T-helper 1 cell treated with Interleukin-12 subunit alpha and Interleukin-12 subunit beta and Interleukin-4 antibody, amounts not matched to agents 30 ng/mL and 1 ng/mL, for 36 hours (primary cell): Measurements from ENCODE around the gene CABP1. TPM values are rescaled to one million over a fixed set of nuclear protein-coding genes. Genes with fewer than 3 reads are reported as not detected.
"Not testable (repeated sequence)": the region's sequence is repeated elsewhere in the genome, so short reads cannot be mapped to it uniquely, and the experiment has no call there.

ENCODE experiments used
- intact Hi-C: fragments of 100-400 bp; cut with micrococcal nuclease; formaldehyde crosslinking; loops from one replicate; pipeline ENCODE4 v1.15.1; 2024
- total RNA-seq: library from RNA; stranded (reverse); gene quantifications from 2 replicates; pipeline ENCODE4 v1.2.3, GENCODE V29; 2022

Gene CABP1
- total RNA-seq = 0.29 and 0.32 TPM in 2 replicates

DNA sequence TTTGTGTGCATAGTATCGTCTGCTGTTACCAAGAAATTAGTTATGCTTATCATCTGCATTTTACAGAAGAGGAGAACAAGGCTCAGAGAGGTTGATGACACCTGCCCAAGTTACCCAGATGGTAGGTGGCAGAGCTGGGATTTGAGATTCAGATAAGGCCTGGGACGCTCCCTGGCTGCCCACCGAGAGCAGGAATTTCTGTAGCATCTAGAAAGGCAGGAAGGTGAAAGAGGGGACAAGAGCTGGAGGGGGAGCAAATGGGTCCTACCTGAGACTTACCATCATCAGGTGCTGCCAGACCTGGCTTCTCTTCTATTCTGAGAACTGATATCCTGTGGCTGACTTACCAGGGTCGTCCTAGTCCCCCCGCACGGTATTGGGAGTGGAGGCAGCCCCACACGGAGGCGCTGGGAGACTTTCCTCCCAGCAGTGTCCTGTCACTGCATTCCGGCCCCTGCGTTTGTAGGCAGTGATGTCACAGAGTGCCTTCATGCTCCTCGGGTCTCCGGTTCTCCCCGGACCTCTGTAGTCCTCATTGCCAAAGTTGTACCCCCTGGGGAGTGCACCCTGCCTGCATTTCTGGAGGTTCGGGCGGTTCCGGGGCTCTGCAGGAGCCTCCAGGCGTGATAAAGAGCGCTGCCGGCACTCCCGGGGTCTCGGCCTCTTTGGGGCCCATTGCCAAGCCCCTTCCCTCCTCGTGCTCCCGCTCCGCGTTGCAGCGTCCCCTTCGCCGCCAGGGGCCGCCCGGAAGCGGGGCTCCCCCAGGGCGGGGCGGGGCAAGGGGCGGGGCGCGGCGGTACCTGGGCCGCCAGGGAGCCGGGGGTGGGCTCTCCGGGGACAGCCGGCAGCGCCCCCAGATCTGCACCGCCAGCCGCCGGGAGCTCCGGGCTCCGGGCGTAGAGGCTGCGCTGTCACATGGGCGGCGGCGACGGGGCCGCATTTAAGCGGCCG, at the start of gene CABP1:
Gene CABP1 (plus strand): TSS at position 856 of the 951 bp plus-strand sequence. CDS start 60 bp downstream, at position 916.
- intact Hi-C loops = loop anchor here (1.0 kb wide), 1 partner anchor 46 kb away; no protein-coding TSS in a partner anchor

DNA sequence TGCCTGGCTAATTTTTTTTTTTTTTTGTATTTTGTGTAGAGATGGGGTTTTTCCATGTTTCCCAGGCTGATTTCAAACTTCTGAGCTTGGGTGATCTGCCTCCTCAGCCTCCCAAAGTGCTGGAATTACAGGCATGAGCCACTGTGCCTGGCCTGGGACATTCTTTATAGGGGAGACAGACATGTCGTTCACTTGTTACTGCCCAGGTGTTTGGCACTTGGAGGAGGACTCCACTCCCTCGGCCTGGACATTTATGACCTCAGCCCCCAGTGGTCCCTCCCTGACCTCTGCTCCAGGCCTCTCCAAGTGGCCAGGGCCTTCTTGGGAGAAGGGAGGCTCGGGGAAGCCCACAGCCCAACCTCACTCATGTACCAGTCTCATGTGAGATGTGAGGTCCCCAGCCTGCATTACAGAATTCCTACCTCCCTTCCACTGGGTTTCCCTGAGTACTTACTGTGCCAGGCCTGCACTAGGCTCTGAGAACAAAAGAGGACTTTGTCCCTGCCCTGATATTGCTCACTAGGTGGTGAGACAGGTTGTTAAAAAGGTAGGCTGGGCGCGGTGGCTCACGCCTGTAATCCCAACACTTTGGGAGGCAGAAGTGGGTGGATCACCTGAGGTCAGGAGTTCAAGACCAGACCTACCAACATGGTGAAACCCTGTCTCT, 49.6 kb upstream of the CABP1 start:
- intact Hi-C loops = no loop called here

DNA sequence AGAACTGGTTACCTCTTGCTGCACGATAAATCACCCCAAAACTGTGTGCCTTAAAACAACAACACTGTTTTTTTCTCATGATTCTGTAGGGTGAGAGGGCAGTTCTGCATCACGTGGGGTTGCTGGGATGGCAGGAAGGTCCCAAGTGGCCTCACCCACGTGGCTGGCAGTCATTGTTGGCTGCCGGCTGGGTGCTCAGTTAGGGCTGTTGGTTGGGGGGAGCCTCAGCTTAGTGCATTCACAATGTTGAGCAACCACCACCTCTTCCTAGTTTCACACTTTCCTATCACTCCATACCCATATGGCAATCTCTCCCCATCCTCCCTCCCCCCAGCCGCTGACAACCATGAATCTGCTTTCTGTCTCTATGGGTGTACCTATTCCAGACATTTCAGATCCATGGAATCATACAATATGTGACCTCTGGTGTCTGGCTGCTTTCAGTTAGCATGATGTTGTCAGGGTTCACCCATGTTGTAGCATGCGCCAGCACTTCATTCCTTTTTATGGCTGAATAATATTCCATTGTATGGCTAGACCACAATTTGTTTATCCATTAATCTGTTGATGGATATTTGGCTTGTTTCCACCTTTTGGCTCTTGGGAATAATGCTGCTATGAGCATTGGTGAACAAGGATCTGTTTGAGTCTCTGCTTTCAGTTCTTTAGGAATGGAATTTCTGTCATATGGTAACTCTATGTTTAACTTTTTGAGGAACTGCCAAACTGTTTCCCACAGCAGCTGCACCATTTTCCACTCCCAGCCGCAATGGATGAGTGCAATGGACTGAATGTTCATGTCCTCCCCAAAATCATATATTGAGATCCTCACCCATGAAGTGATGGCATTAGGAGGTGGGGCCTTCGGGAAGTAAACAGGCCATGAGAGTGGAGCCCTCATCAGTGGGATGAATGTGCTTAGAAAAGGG, 48.0 kb upstream of the CABP1 start:
- intact Hi-C loops = no loop called here

DNA sequence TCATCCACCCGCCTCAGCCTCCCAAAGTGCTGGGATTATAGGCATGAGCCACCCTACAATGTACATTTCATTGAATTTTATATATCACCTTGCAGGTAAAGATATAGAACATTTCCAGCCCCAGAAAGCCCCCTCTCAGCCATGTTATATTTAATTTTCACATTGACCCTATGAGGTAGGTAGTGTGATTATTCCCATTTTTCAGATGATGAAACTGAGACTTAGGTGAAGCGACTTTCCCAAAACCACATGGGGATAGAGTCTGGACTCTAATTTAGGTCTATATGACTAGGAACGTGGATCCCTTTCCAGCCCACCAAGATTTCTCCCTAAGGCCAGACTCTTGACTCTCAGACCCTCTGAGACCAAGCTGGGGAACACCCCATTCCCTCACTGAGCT, 43.5 kb upstream of the CABP1 start:
- intact Hi-C loops = no loop called here

DNA sequence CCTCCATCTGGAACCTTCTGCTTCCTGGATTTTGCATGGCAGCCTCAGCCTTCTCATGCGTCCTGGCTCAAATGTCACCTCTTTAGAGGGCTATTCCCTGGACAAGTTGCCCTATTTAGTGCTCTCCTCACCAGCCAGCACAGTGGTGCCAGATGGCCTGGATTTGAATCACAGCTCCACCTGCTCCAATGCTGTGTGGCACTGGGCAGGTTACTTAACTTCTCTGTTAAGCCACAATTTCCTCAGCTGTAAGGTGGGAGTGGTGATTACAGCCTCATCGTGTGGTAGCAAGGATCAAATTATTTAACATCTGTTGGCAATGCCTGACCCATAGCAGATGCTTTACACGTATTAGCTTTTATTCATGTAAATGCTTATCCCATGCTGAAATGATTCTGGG, 42.6 kb upstream of the CABP1 start:
- intact Hi-C loops = no loop called here

DNA sequence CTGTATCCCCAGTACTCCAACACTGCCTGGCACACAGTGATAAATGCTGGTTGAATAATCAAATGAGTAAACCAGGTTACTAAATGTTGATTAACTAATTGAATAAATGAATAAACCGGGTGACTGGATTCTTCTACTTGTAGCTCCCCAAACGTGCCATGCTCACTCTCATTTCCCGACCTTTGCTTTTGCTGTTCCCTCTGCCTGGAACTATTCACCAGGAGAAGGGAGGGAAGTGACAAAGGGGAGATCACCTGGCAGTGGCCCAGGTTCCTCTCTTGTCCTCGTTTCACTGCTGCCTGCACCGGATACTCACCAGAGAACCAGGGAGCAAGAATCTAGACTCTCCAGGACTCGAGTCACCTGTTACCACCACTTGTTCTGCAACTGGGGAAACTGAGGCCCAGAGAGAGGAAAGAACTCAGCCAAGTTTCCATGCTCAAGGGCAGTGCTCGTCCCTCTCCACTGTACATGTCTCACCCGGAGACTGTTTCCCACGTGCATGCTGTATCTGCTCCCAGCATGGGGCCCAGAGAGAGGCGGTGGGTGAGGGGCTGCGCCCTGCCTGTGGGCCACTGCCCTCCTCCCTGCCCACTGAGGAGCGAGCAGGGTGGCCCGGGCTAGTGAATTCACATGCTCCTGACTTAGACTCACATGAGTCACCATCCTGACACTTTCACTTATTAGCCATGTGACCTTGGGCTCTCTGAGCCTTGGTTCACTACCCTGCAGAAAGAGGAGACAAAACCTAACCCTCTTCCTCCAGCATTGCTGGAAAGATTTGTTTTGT, 41.6 kb upstream of the CABP1 start:
- intact Hi-C loops = no loop called here

- intact Hi-C loops = no loop called here
These were observed 40.5 kb upstream of the CABP1 start for GRCh38 chr12:120599672-120600552.

DNA sequence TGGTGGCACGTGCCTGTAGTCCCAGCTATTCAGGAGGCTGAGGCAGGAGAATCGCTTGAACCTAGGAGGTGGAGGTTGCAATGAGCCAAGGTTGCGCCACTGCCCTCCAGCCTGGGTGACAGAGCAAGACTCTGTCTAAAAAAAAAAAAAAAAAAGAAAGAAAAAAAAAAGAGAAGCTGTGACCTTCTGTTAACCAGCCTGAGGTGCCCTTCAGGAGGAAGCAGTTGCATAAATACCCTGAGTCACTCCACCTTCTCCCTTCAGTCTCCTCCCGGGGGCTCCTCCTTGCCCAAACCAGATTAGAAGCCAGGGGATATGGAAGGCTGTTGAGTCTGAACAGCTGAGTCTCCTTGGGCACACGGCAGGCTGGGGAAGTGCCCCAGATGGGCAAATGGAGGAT, 38.0 kb upstream of the CABP1 start:
- intact Hi-C loops = not testable (repeated sequence)

GRCh38 chr12:120610560-120610959, 29.9 kb upstream of the CABP1 start:
- intact Hi-C loops = no loop called here

DNA sequence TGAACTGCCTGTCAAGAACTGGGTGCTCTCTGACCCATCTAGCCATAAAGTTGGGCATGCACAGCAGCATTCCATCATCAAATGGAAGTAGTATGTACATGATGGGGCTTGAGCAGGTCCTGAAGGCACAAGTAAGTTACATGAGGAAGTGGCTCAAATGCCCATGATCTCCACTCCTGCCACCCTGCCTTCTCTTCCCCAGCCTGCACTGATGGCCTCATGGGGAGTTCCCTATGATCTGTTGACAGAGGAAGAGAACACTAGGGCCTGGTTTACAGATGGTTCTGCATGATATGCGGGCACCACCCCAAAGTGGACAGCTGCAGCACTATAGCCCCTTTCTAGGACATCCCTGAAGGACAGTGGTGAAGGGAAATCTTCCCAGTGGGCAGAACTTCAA, 28.9 kb upstream of the CABP1 start:
- intact Hi-C loops = not testable (repeated sequence)

DNA sequence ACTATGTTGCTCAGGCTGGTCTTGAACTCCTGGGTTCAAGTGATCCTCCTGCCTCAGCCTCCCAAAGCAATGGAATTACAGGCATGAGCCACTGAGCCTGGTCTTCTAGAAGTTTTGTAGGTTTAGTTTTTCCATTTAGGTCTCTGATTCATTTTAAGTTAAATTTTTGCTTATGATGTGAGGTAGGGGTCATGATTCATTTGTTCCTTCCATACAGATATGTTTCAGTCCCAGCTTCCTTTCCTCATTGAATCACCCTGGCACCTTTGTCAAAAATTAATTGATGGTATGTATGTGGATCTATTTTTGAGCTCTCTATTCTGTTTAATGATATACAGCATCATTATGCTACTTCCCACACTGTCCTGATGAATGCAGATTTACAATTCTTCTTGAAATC, 25.6 kb upstream of the CABP1 start:
- intact Hi-C loops = no loop called here

GRCh38 chr12:120617193-120617592, 23.2 kb upstream of the CABP1 start:
- intact Hi-C loops = not testable (repeated sequence)

DNA sequence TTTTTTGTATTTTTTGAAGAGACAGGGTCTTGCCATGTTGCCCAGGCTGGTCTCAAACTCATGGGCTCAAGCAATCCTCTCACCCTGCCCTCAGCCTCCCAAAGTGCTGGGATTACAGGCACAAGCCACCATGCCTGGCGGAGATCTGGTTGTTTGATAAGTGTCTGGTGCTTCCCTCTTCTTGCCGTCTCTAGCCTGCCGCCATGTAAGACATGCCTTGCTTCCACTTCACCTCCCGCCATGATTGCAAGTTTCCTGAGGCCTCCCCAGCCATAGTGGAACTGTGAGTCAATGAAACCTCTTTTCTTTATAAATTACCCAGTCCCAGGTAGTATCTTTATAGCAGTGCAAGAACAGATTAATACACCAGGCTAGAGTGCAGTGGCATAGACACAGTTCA, 22.7 kb upstream of the CABP1 start:
- intact Hi-C loops = not testable (repeated sequence)

- intact Hi-C loops = no loop called here
These were observed 21.3 kb upstream of the CABP1 start for GRCh38 chr12:120618954-120619615.

DNA sequence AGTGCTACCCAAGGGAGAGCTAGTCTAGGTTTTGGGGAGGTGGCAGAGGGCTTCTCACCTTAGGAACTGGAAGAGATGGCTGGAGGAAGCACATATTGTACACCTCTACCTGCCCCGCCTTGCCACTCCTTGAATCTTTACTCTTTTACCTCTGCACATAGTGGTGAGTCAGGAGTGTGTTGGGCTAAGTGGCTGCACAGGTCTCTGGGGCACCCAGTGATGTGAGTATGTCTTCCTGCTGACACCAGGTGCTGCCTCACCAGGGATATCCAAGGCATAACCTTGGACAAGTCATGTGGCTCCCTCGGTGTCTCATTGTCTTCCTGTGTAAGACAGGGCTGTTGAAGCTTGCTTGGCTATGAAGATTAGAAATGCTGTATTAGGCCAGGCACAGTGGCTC, 19.8 kb upstream of the CABP1 start:
- intact Hi-C loops = no loop called here

- intact Hi-C loops = no loop called here
These were observed 14.6 kb upstream of the CABP1 start for GRCh38 chr12:120625557-120626419.

GRCh38 chr12:120628919-120629318, 11.5 kb upstream of the CABP1 start:
- intact Hi-C loops = no loop called here
